NCI-H460 (cell line): Measurements from ENCODE around the gene FAS. TPM values are rescaled to one million over a fixed set of nuclear protein-coding genes. Genes with fewer than 3 reads are reported as not detected.
A peak's percentile ranks its signal among the peaks of the same experiment; 100 is the strongest.

Source experiments
- DNase-seq: peaks from one replicate; pipeline ENCODE4 v3.0.0-alpha.2; 2016; ENCODE audit warnings: low read depth; ENCODE audit errors: extremely low read depth
- polyA plus RNA-seq: library from polyadenylated mRNA; depleted of rRNA; stranded (reverse); fragments of >200 nt; gene quantifications from 2 replicates; pipeline ENCODE4 v1.2.3, GENCODE V29; 2014; cell fraction: nucleus; rRNA removed
- total RNA-seq: library from RNA; depleted of rRNA; stranded (reverse); fragments of >200 nt; shearing (Covaris generic); gene quantifications from 2 replicates; pipeline ENCODE4 v1.2.3, GENCODE V29; 2014; rRNA removed

The FAS gene
- 16.2 and 20.3 TPM in 2 replicates for total RNA-seq
- polyA plus RNA-seq: 17.1 and 20.2 TPM in 2 replicates

GRCh38 chr10:88990384-88991160, at the start of gene FAS:
FAS (plus strand) TSS chr10:88990798; CDS start chr10:88990877, 79 bp downstream.
- peak; percentile 39 for DNase-seq

GRCh38 chr10:88941026-88941425, 49.6 kb upstream of the FAS start:
- DNase-seq: no peak

GRCh38 chr10:88943778-88944177, 46.8 kb upstream of the FAS start:
- no peak for DNase-seq

GRCh38 chr10:88944813-88945212, 45.8 kb upstream of the FAS start:
- no peak for DNase-seq

GRCh38 chr10:88946200-88946599, 44.4 kb upstream of the FAS start:
- DNase-seq: no peak

- no peak for DNase-seq
These were observed 43.5 kb upstream of the FAS start for GRCh38 chr10:88946965-88947590.

GRCh38 chr10:88949051-88949450, 41.5 kb upstream of the FAS start:
- no peak for DNase-seq

GRCh38 chr10:88949912-88950837, 40.4 kb upstream of the FAS start:
- DNase-seq: no peak

GRCh38 chr10:88952647-88953111, 37.9 kb upstream of the FAS start, which contains the start of gene ACTA2:
ACTA2 (minus strand) TSS chr10:88952773; CDS start chr10:88948930, 3,843 bp downstream.
- DNase-seq: no peak

GRCh38 chr10:88953662-88954061, 36.9 kb upstream of the FAS start:
- no peak for DNase-seq

GRCh38 chr10:88954458-88955083, 36.0 kb upstream of the FAS start:
- no peak for DNase-seq

GRCh38 chr10:88957381-88957780, 33.2 kb upstream of the FAS start:
- no peak for DNase-seq

- DNase-seq: no peak
These were observed 31.9 kb upstream of the FAS start for GRCh38 chr10:88958721-88959120.

GRCh38 chr10:88960802-88961201, 29.8 kb upstream of the FAS start:
- no peak for DNase-seq

GRCh38 chr10:88961266-88961665, 29.3 kb upstream of the FAS start:
- no peak for DNase-seq

GRCh38 chr10:88962336-88962735, 28.3 kb upstream of the FAS start:
- no peak for DNase-seq

GRCh38 chr10:88963318-88963717, 27.3 kb upstream of the FAS start:
- no peak for DNase-seq

- DNase-seq: no peak
These were observed 26.2 kb upstream of the FAS start for GRCh38 chr10:88964360-88964759.

GRCh38 chr10:88964869-88965415, 25.7 kb upstream of the FAS start:
- DNase-seq: no peak

GRCh38 chr10:88966797-88967196, 23.8 kb upstream of the FAS start:
- no peak for DNase-seq
